ENCODE data around the gene ASTN2.

- TF ChIP-seq CTCF (IDR thresholded peaks at IDR 0.05 in 2 of 3, conservative IDR thresholded peaks at IDR 0.05 in 1 of 3; ENCODE audit: borderline replicate concordance in 1 of 3, insufficient read depth in 1 of 3, low read depth in 2 of 3, low read length in 2 of 3) (no peak), EZH2phosphoT487 (IDR thresholded peaks at IDR 0.05; ENCODE audit: borderline replicate concordance) (no peak), POLR2AphosphoS5 (IDR thresholded peaks at IDR 0.05; ENCODE audit: low read depth, low read length) (no peak), TCF7L2 (IDR thresholded peaks at IDR 0.05; ENCODE audit: borderline replicate concordance, extremely low read depth, insufficient read depth, insufficient read length) (no peak), ZNF274 (IDR thresholded peaks at IDR 0.05; ENCODE audit: low read depth, low read length) (no peak)
Observed at GRCh38 chr9:117096138-117096537, 318.7 kb downstream of the ASTN2 start.
